ENCODE results near the gene KCNH4. TPM values are rescaled to one million over a fixed set of nuclear protein-coding genes. Genes with fewer than 3 reads are reported as not detected.
"Not testable (repeated sequence)": the region's sequence is repeated elsewhere in the genome, so short reads cannot be mapped to it uniquely, and the experiment has no call there.

KCNH4 gene
- under 1 TPM; 0.43 to 0.53 TPM for total RNA-seq

DNA sequence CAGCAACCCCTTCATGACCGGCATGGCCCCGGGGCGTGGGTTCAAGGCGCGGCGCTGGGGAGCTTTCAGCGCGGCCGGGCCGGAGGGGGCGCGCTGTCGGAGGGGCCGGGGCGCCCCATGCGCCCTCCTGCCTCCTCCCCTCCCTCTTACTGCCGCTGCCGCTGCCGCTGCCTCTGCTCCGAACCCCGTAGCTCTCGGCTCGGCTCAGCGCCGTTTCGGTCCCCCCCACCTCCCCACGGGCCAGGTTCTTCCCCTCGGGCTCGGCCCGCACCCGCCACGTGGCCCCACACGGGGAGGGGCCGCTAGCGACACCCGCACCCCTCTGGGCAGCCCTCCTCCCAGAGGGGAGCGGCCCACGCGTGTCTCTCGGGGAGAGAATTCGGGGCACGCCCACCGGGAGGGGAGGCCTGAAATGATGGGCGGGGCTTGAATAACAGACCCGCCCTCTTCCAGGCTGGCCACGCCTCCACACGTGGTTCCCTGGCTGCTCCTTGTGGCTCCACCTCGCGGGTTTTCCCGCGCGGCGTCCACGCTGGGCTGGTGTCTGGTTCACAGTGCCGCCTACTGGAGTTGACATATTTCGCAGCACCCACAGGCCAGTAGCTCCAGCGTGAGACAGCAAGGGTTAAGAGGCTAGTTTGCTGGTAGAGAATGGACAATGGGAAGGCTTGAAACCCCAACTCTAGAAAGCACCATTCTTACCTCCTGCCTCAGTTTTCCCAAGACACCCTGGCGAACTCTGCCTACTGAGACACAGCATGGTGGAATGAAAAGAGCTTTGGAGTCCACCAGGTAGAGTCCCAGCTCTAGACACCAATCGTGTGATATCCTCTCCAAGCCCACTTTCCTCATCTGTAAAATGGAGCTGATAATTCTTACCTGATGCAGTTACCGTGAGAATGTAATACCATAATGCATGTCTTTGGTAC lies at the start of gene KCNH4:
Gene KCNH4 (minus strand): TSS at position 221 of the 929 bp plus-strand sequence. CDS start 197 bp downstream, at position 24.
- peaks cover 52% of the 10 kb centered on the region for H3K4me1 Mint-ChIP-seq
- H3K27me3 Mint-ChIP-seq = peaks cover 10% of the 10 kb centered on the region
- intact Hi-C loops (cut with DNase I, micrococcal nuclease) = loop anchor here (1.0 to 5.0 kb wide), 15 partner anchors 26 to 496 kb away; partner anchors contain the start of genes ATP6V0A1 (in 1 of the 2), CAVIN1 (in 1 of the 2), CNP (in 1 of the 2) and DNAJC7 (in 1 of the 2)
- peaks cover 3% of the 10 kb centered on the region for H3K36me3 Mint-ChIP-seq (ENCODE audit: low read depth)
- peak; percentile 70 for ATAC-seq
- DNase-seq = peak; percentile 96
- no peak within 1 kb of the TSS for H3K27ac Mint-ChIP-seq
- CTCF ChIA-PET = interaction anchor here (0.6 to 2.5 kb wide), 28 partner anchors 13 to 485 kb away, joined by 3 to 12 read pairs (median 4); partner anchors contain the start of genes CNP, DHX58, DNAJC7 and GHDC
- no peaks in the 10 kb centered on the region for H3K9me3 Mint-ChIP-seq (ENCODE audit: low read depth)
- POLR2A ChIA-PET = interaction anchor here (0.7 to 1.2 kb wide), 3 partner anchors 109 to 470 kb away, joined by 3 to 8 read pairs (median 3); no protein-coding TSS in a partner anchor
- H3K4me3 Mint-ChIP-seq = peak within 1 kb of the TSS; percentile 55

DNA sequence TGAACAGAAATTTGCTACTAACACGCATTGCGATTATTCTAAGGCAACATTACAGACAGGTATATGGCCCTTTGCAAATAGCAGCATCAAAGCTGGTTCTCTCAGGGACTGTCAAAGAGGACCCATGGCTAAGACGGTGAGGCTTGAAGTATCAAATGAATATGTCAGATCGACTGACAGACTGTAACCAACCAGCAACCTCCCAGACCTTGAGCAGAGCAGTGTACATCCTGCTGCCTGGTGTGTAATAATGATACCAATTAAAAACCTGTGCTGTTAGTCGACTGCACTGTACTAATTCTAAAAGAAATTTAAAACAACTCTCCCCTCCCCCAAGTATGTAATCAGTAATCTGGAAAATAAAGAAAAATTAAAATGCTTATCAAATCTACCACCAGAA lies 49.3 kb upstream of the KCNH4 start:
- Mint-ChIP-seq H3K36me3 (ENCODE audit: low read depth) (peaks cover 24% of the 10 kb centered on the region), H3K27me3 (no peaks in the 10 kb centered on the region), H3K9me3 (ENCODE audit: low read depth) (no peaks in the 10 kb centered on the region), H3K4me3 (no peak overlapping the region), H3K4me1 (peaks cover 37% of the 10 kb centered on the region), H3K27ac (peak overlapping the region; percentile 37)
- intact Hi-C loops (cut with DNase I, micrococcal nuclease) = no loop called here
- ATAC-seq (peak; percentile 96), DNase-seq (peak; percentile 35)
- POLR2A ChIA-PET = interaction anchor here (0.6 kb wide), 2 partner anchors 18 to 81 kb away, joined by 3 to 9 read pairs; no protein-coding TSS in a partner anchor
- CTCF ChIA-PET = interaction anchor here (0.6 to 1.7 kb wide), 7 partner anchors 9 to 176 kb away, joined by 3 to 6 read pairs (median 4); partner anchors contain the start of gene STAT5B

DNA sequence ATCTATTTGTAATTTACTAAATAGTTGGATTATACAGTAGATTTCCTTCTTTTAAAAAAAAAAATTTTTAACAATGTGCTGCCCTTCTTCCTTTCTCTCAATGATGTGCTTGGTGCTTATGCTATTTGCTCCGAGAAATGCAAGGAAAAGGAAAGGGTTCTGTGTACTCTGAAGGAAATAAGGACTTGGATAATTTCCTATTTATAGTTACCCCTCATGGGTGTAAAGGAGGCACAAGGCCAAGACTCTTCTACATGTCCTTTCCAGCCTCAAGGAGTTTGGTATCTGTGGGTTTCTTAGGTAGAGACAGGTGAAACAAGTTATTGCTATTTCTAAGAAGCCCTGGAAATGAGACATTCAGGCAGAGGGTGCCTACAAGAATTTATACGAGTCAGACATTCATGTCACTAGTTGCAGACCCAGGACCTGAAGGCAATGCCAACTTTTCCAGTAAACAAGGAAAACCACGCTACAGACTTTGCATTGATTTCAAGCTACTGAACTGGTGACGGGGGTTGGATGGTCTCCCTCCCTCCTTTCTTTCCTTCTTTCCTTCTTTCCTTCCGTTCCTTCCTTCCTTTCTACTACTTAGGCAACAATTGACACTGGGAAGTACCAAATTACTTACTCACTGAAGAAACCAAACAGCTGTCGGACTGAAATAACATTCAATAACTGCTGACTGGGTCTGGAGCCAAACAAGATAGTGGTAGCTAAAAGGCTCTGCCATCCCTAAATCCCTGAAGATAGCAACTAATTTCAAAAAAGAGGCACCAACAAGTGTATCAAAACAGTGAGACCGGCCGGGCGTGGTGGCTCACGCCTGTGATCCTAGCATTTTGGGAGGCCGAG lies 47.1 kb upstream of the KCNH4 start:
- POLR2A ChIA-PET = no interaction called here
- H3K9me3 Mint-ChIP-seq (ENCODE audit: low read depth) = no peaks in the 10 kb centered on the region
- H3K27ac Mint-ChIP-seq = peak overlapping the region; percentile 20
- no peaks in the 10 kb centered on the region for H3K27me3 Mint-ChIP-seq
- ATAC-seq (peak; percentile 14), DNase-seq (no peak)
- intact Hi-C loops (cut with DNase I, micrococcal nuclease) = no loop called here
- H3K4me3 Mint-ChIP-seq = no peak overlapping the region
- H3K4me1 Mint-ChIP-seq = peaks cover 22% of the 10 kb centered on the region
- CTCF ChIA-PET = interaction anchor here (0.6 to 0.8 kb wide), 3 partner anchors 134 to 451 kb away, joined by 3 to 5 read pairs (median 3); no protein-coding TSS in a partner anchor
- H3K36me3 Mint-ChIP-seq (ENCODE audit: low read depth) = peaks cover 28% of the 10 kb centered on the region

DNA sequence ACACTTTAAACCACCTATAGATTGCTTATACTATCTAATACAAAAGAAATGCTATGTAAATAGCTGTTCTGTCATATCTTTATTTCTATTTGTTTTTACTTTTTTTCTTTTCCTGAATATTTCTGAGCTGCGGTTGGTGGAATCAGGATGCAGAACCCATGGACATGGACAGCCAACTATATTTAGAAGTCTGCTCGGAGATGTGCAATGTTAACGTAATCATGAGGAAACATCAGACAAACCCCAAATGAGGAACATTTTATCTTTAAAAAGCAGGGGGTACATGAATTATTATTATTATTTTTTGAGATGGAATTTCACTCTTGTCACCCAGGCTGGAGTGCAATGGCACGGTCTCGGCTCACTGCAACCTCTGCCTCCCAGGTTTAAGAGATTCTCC lies 44.7 kb upstream of the KCNH4 start:
- intact Hi-C loops (cut with DNase I, micrococcal nuclease) = no loop called here
- DNase-seq (no peak), ATAC-seq (no peak)
- POLR2A ChIA-PET = no interaction called here
- Mint-ChIP-seq H3K36me3 (ENCODE audit: low read depth) (peaks cover 34% of the 10 kb centered on the region), H3K4me1 (peaks cover 25% of the 10 kb centered on the region), H3K27ac (no peak overlapping the region), H3K4me3 (no peak overlapping the region), H3K27me3 (no peaks in the 10 kb centered on the region), H3K9me3 (ENCODE audit: low read depth) (no peaks in the 10 kb centered on the region)
- CTCF ChIA-PET = no interaction called here

DNA sequence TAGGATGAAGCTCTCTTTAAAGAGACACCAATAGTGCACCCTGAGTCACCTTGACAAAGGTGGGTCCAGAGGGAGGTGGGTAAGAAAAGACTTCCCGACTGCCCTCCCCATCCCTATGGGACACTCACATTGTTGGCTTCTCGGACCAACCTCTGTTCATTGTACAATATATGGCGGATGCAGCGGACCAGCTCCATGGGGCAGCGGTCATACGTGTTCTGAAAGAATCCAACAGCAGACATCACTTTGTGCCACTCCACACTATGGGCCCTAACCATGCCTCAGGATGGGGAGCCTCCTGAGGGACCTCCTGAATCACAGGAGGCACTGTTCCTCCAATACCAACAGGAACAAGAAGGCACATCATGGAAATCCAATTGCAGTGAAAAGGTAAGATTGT lies 43.7 kb upstream of the KCNH4 start:
- POLR2A ChIA-PET = no interaction called here
- no peak overlapping the region for H3K4me3 Mint-ChIP-seq
- no peak overlapping the region for H3K27ac Mint-ChIP-seq
- no peak for ATAC-seq
- peaks cover 36% of the 10 kb centered on the region for H3K36me3 Mint-ChIP-seq (ENCODE audit: low read depth)
- H3K9me3 Mint-ChIP-seq (ENCODE audit: low read depth) = no peaks in the 10 kb centered on the region
- CTCF ChIA-PET = interaction anchor here (0.6 to 3.6 kb wide), 4 partner anchors 23 to 181 kb away, joined by 3 to 55 read pairs (median 36); partner anchors contain the start of gene STAT5A
- intact Hi-C loops (cut with DNase I, micrococcal nuclease) = loop anchor here in 1 of 2 experiments (5.0 kb wide), 2 partner anchors 63 to 88 kb away; partner anchors contain the start of gene STAT5A
- no peak for DNase-seq
- H3K4me1 Mint-ChIP-seq = peaks cover 17% of the 10 kb centered on the region
- no peaks in the 10 kb centered on the region for H3K27me3 Mint-ChIP-seq

DNA sequence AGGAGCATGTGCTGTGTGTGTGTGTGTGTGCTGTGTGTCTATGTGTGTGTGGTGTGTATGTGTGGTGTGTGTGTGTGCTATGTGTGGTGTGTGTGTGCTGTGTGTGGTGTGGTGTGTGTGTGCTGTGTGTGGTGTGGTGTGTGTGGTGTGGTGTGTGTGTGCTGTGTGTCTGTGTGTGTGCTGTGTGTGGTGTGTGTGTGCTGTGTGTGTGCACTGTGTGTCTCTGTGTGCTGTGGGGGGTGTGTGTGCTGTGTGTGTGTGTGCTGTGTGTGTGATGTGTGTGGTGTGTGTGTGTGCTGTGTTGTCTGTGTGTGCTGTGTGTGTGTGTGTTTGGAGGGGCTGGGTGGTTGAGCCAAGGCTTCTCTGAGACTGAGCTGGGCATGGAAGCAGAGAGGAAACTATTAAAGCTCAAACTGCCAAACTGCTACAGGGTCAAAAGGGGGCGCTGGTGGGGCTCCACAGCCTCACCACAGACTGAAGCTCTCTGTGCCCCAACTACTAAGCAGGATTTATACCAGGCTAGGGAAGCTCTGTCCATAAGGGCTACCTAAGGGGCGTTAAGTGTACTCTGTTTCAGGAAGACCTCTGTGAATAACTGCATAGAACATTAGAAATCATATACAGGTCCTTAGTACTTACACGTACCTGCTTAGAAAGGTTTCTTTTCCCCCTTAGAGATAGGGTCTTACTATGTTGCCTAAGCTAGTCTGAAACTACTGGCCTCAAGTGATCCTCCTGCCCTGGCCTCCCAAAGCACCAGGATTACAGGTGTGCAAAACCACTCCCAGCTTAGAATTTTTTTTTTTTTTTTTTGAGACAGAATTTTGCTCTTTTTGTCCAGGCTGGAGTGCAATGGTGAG lies 41.2 kb upstream of the KCNH4 start:
- intact Hi-C loops (cut with DNase I, micrococcal nuclease) = loop anchor here (1.0 to 5.0 kb wide), 6 partner anchors 53 to 184 kb away; partner anchors contain the start of gene STAT5A (in 1 of the 2)
- POLR2A ChIA-PET = interaction anchor here (0.6 to 2.2 kb wide), 11 partner anchors 26 to 189 kb away, joined by 3 to 10 read pairs (median 5); partner anchors contain the start of gene STAT5A
- H3K27ac Mint-ChIP-seq = peak overlapping the region; percentile 79
- DNase-seq = peak; percentile 79
- CTCF ChIA-PET = interaction anchor here (0.5 to 3.6 kb wide), 46 partner anchors 9 to 1657 kb away, joined by 3 to 55 read pairs (median 4); partner anchors contain the start of genes STAT5A and STAT5B
- ATAC-seq = peak; percentile 98
- no peaks in the 10 kb centered on the region for H3K9me3 Mint-ChIP-seq (ENCODE audit: low read depth)
- H3K27me3 Mint-ChIP-seq = no peaks in the 10 kb centered on the region
- H3K4me3 Mint-ChIP-seq = no peak overlapping the region
- peaks cover 6% of the 10 kb centered on the region for H3K4me1 Mint-ChIP-seq
- peaks cover 40% of the 10 kb centered on the region for H3K36me3 Mint-ChIP-seq (ENCODE audit: low read depth)

DNA sequence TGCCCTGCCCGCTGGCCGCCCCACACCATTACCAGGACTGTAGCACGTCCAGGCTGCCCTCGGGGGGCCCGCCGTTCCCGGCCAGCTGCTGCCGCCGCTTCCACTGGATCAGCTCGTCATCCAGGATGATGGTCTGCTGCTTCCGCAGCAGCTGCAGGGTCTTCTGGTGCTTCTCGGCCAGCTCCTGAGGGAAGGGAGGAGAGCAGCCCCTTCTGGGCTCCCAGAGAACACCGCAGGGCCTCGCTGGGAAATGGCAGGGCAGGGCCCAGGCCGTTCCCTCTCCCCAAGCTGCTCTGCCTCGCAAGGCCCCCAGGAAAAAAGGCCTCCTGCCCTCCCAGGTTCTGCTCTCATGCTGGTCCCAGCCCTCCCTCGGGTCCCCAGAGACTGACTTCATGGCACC lies 38.3 kb upstream of the KCNH4 start:
- DNase-seq; H3K27ac Mint-ChIP-seq; H3K4me3 Mint-ChIP-seq; H3K4me1 Mint-ChIP-seq; POLR2A ChIA-PET; intact Hi-C loops (cut with DNase I, micrococcal nuclease); H3K27me3 Mint-ChIP-seq; H3K9me3 Mint-ChIP-seq (ENCODE audit: low read depth); ATAC-seq; CTCF ChIA-PET: not testable (repeated sequence)
- H3K36me3 Mint-ChIP-seq (ENCODE audit: low read depth) = peaks cover 45% of the 10 kb centered on the region

DNA sequence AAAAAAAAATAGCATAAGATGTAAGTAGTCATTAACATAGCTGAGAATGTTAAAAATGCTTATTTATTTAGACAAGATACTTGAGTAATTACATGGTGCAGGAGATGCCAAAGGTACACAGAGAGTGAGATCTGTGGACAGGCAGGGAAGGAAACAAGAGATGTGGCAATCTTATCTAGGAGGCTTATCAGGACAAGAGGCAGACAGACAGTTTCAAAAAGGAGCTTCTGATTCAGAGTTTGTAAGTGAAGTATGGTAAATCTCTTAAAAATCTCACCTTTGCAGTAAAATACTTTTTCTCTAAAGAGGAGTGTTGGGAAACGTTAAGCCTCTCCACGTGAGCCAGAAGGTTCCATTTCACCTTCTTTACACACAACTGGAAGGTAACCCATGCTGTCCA lies 33.2 kb upstream of the KCNH4 start:
- Mint-ChIP-seq H3K4me1 (no peaks in the 10 kb centered on the region), H3K27me3 (no peaks in the 10 kb centered on the region), H3K9me3 (ENCODE audit: low read depth) (no peaks in the 10 kb centered on the region), H3K36me3 (ENCODE audit: low read depth) (peaks cover 53% of the 10 kb centered on the region), H3K4me3 (no peak overlapping the region), H3K27ac (no peak overlapping the region)
- ChIA-PET POLR2A (no interaction called here), CTCF (interaction anchor here (0.5 to 1.7 kb wide), 5 partner anchors 8 to 466 kb away, joined by 3 to 7 read pairs (median 4); no protein-coding TSS in a partner anchor)
- DNase-seq (no peak), ATAC-seq (no peak)
- intact Hi-C loops (cut with DNase I, micrococcal nuclease) = no loop called here

DNA sequence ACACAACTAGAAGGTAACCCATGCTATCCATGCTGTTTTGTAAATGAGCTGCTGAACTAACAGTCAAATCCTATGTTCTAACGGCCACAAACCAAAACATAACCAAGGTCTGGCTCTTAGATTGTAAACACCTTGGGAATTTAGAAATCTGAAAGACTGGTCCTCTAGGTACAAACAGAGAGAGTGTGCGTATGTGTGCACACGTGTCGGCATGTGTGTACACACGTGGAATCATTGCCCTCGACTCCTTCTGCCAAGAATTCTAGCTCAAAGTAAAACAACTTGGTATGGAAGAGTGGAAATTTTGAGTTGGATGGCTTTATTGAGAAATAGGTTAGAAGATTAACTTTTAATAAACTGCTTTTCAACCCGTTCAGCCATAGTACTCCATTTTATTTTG lies 31.4 kb upstream of the KCNH4 start:
- no peaks in the 10 kb centered on the region for H3K27me3 Mint-ChIP-seq
- no peaks in the 10 kb centered on the region for H3K9me3 Mint-ChIP-seq (ENCODE audit: low read depth)
- intact Hi-C loops (cut with DNase I, micrococcal nuclease) = no loop called here
- no peak for ATAC-seq
- H3K36me3 Mint-ChIP-seq (ENCODE audit: low read depth) = peaks cover 49% of the 10 kb centered on the region
- H3K27ac Mint-ChIP-seq = no peak overlapping the region
- CTCF ChIA-PET = interaction anchor here (0.6 to 1.7 kb wide), 2 partner anchors 10 to 79 kb away, joined by 4 to 7 read pairs; no protein-coding TSS in a partner anchor
- no peak for DNase-seq
- H3K4me1 Mint-ChIP-seq = no peaks in the 10 kb centered on the region
- POLR2A ChIA-PET = no interaction called here
- no peak overlapping the region for H3K4me3 Mint-ChIP-seq

DNA sequence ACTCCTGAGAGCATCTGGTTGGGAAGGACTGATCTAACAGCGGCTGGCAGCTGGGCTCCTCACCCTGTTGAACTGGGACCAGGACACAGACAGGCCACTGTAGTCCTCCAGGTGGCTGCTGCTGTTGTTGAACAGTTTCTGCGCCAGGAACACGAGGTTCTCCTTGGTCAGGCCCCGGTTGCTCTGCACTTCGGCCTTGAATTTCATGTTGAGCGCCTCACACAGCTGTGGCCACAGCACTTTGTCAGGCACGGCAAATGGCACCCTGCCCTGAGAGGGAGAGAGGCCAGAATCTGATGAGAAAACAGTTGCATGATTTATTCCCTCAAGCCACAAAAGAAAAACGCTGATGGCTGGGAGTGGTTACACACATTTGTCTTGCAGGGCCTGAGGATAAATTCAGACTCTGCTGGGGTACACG lies 31.0 kb upstream of the KCNH4 start:
- peaks cover 48% of the 10 kb centered on the region for H3K36me3 Mint-ChIP-seq (ENCODE audit: low read depth)
- H3K4me1 Mint-ChIP-seq; H3K27ac Mint-ChIP-seq; H3K4me3 Mint-ChIP-seq; intact Hi-C loops (cut with DNase I, micrococcal nuclease); POLR2A ChIA-PET; H3K9me3 Mint-ChIP-seq (ENCODE audit: low read depth); H3K27me3 Mint-ChIP-seq; DNase-seq; ATAC-seq: not testable (repeated sequence)
- CTCF ChIA-PET = interaction anchor here (0.5 to 0.6 kb wide), 3 partner anchors 50 to 241 kb away, joined by 3 to 4 read pairs (median 4); no protein-coding TSS in a partner anchor

Data from activated CD4-positive, alpha-beta T cell treated with anti-CD3 and anti-CD28 coated beads for 36 hours (primary cell).